Esophagus muscularis mucosa (tissue), 3 donors: Measurements from ENCODE around the gene ROBO1.

Source experiments
- CTCF ChIP-seq, 3 experiments: fragments of 200-600 bp in 2 of 3; fragments of 450-650 bp in 1 of 3; sonication (generic) in 2 of 3; IDR thresholded peaks; one replicate each; pipeline ENCODE4 v1.5.1; 2017 to 2019; ENCODE audit warnings: antibody characterized with exemption in 3 of 3, mild to moderate bottlenecking in 2 of 3, moderate library complexity in 1 of 3
- POLR2A ChIP-seq: fragments of 450-650 bp; IDR thresholded peaks from one replicate; pipeline ENCODE4 v1.6.1; 2017; ENCODE audit warnings: antibody characterized with exemption, moderate library complexity, mild to moderate bottlenecking, low read depth

GRCh38 chr3:78668302-78668701, 1099.5 kb downstream of the ROBO1 start:
- TF ChIP-seq POLR2A (no peak), CTCF (IDR thresholded peaks at IDR 0.05) (no peak)
